ENCODE measurements around the gene TAF1B.

TAF1B gene

DNA sequence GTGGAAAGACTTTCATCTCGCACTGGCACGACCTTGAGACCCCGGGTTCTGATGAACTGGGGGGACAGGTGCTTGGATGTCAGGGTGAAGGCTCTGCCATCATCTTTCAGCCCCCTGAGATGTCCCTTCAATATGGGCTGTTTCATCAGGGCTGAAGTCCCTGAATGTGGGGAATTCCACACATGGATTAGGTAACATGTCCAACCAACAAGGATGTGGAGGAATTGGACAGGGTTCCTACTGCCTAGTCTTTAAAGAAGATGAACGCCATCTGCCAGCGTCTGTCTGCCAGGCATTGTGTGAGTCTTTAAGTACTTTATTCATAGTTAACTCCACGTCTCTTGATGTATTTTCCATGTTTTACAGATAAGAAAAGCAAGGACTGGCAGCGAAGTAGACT lies 102.3 kb downstream of the TAF1B start:
- H3K4me3 ChIP-seq (replicated peaks; ENCODE audit: low read depth, low read length): no peak overlapping the region
- TF ChIP-seq CTCF (IDR thresholded peaks at IDR 0.05; ENCODE audit: low read length, missing control alignments): no peak
- peak; percentile 5 for DNase-seq (ENCODE audit: low read depth)

- DNase-seq (ENCODE audit: low read depth): no peak
- no peak for TF ChIP-seq CTCF (IDR thresholded peaks at IDR 0.05; ENCODE audit: low read length, missing control alignments)
- H3K4me3 ChIP-seq (replicated peaks; ENCODE audit: low read depth, low read length): no peak overlapping the region
Observed at GRCh38 chr2:9946076-9946475, 102.8 kb downstream of the TAF1B start.

- no peak overlapping the region for H3K4me3 ChIP-seq (replicated peaks; ENCODE audit: low read depth, low read length)
- TF ChIP-seq CTCF (IDR thresholded peaks at IDR 0.05; ENCODE audit: low read length, missing control alignments): no peak
- no peak for DNase-seq (ENCODE audit: low read depth)
Observed at GRCh38 chr2:9946818-9947217, 103.5 kb downstream of the TAF1B start.

DNA sequence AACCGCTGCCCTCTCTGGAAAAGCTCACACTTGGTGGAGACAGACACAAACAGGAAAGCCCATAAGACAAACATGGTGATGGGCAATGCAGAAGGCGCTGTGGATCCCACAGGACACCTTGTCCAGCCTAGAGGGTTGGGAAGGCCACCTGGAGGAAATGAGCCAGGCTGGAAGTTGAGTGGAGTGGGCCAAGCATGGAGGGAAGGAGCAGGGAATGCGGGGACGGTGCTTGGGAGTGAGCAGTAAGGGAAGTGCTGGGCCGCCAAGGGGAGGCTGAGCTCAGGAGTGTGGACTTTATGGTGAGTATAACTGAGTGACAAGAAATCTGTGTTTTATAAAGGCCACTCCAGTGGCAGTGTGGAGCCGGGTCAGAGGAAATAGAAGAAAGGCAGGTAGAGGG lies 105.4 kb downstream of the TAF1B start:
- DNase-seq (ENCODE audit: low read depth): no peak
- H3K4me3 ChIP-seq (replicated peaks; ENCODE audit: low read depth, low read length): no peak overlapping the region
- TF ChIP-seq CTCF (IDR thresholded peaks at IDR 0.05; ENCODE audit: low read length, missing control alignments): no peak

GRCh38 chr2:9949239-9949991 lies 106.1 kb downstream of the TAF1B start:
- no peak overlapping the region for H3K4me3 ChIP-seq (replicated peaks; ENCODE audit: low read depth, low read length)
- no peak for DNase-seq (ENCODE audit: low read depth)
- no peak for TF ChIP-seq CTCF (IDR thresholded peaks at IDR 0.05; ENCODE audit: low read length, missing control alignments)

- no peak overlapping the region for H3K4me3 ChIP-seq (replicated peaks; ENCODE audit: low read depth, low read length)
- no peak for DNase-seq (ENCODE audit: low read depth)
- TF ChIP-seq CTCF (IDR thresholded peaks at IDR 0.05; ENCODE audit: low read length, missing control alignments): no peak
Observed at GRCh38 chr2:9949992-9950520, 106.8 kb downstream of the TAF1B start.
